ENCODE measurements around the gene RAD23A.

Gene RAD23A

DNA sequence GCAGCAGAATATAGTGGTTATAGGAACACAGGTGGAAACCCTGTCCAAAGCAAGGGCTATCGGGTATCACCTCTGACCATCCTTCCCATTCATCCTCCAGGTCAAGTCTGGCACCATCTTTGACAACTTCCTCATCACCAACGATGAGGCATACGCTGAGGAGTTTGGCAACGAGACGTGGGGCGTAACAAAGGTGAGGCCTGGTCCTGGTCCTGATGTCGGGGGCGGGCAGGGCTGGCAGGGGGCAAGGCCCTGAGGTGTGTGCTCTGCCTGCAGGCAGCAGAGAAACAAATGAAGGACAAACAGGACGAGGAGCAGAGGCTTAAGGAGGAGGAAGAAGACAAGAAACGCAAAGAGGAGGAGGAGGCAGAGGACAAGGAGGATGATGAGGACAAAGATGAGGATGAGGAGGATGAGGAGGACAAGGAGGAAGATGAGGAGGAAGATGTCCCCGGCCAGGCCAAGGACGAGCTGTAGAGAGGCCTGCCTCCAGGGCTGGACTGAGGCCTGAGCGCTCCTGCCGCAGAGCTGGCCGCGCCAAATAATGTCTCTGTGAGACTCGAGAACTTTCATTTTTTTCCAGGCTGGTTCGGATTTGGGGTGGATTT, 2.1 kb upstream of the RAD23A start:
- DNase-seq = peak in 1 of 3 donors; percentile 34
- H3K4me1 ChIP-seq (ENCODE audit: control extremely low read depth in 1 of 4, control insufficient read depth in 4 of 4, insufficient read depth in 4 of 4, low read length in 3 of 4) = peaks cover 15 to 65% (median 53%) of the 10 kb centered on the region in 4 experiments
- H3K27ac ChIP-seq (ENCODE audit: insufficient read depth in 1 of 2, low read depth in 1 of 2, low read length in 2 of 2, poor library complexity in 1 of 2, severe bottlenecking in 2 of 2) = no peak overlapping the region
- peaks cover 12 to 70% (median 54%) of the 10 kb centered on the region in 4 experiments for H3K36me3 ChIP-seq (ENCODE audit: control insufficient read depth in 4 of 4, insufficient read depth in 4 of 4, low read length in 3 of 4)
- no peaks in the 10 kb centered on the region for H3K27me3 ChIP-seq (replicated peaks in 2 of 5; ENCODE audit: control insufficient read depth in 4 of 5, insufficient read depth in 5 of 5, low read length in 4 of 5)
- ChIA-PET CTCF (interaction anchor here (2.4 kb wide), 1 partner anchor 58 kb away, joined by 7 read pairs; no protein-coding TSS in a partner anchor), POLR2A (interaction anchor here (0.6 to 3.7 kb wide), 2 partner anchors 11 to 14 kb away, joined by 3 to 11 read pairs; no protein-coding TSS in a partner anchor)
- H3K4me3 ChIP-seq (ENCODE audit: control insufficient read depth in 1 of 7, extremely low read depth in 1 of 7, insufficient read depth in 4 of 7, low read depth in 2 of 7, low read length in 6 of 7) = peak overlapping the region in 1 of 7 experiments; percentile 3
- 88% methylated on average over 8 of the region's 18 CpGs for WGBS (ENCODE audit: insufficient coverage)
- H3K9me3 ChIP-seq (ENCODE audit: control extremely low read depth in 1 of 5, control insufficient read depth in 4 of 5, insufficient read depth in 2 of 5, low read depth in 1 of 5, low read length in 4 of 5) = no peaks in the 10 kb centered on the region

DNA sequence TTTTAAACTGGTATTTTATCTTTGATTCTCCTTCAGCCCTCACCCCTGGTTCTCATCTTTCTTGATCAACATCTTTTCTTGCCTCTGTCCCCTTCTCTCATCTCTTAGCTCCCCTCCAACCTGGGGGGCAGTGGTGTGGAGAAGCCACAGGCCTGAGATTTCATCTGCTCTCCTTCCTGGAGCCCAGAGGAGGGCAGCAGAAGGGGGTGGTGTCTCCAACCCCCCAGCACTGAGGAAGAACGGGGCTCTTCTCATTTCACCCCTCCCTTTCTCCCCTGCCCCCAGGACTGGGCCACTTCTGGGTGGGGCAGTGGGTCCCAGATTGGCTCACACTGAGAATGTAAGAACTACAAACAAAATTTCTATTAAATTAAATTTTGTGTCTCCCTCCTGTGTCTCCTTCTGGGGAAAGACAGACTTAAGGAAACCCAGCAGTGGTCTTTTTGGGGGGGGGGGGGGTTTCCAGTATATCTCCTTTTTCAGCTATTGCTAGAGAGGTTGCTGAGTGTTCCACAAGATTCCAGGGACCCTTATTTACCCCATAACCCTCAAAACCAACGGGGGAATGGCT, 1.5 kb upstream of the RAD23A start:
- peak overlapping the region in 1 of 2 experiments; percentile 92 for H3K27ac ChIP-seq (ENCODE audit: insufficient read depth in 1 of 2, low read depth in 1 of 2, low read length in 2 of 2, poor library complexity in 1 of 2, severe bottlenecking in 2 of 2)
- no peaks in the 10 kb centered on the region for H3K9me3 ChIP-seq (ENCODE audit: control extremely low read depth in 1 of 5, control insufficient read depth in 4 of 5, insufficient read depth in 2 of 5, low read depth in 1 of 5, low read length in 4 of 5)
- peaks cover 11 to 63% (median 51%) of the 10 kb centered on the region in 4 experiments for H3K4me1 ChIP-seq (ENCODE audit: control extremely low read depth in 1 of 4, control insufficient read depth in 4 of 4, insufficient read depth in 4 of 4, low read length in 3 of 4)
- no CpG with 5 or more reads among the region's 2 CpGs for WGBS (ENCODE audit: insufficient coverage)
- H3K27me3 ChIP-seq (replicated peaks in 2 of 5; ENCODE audit: control insufficient read depth in 4 of 5, insufficient read depth in 5 of 5, low read length in 4 of 5) = no peaks in the 10 kb centered on the region
- POLR2A ChIA-PET = interaction anchor here (0.6 to 3.7 kb wide), 6 partner anchors 10 to 209 kb away, joined by 3 to 11 read pairs (median 4); no protein-coding TSS in a partner anchor
- H3K36me3 ChIP-seq (ENCODE audit: control insufficient read depth in 4 of 4, insufficient read depth in 4 of 4, low read length in 3 of 4) = peaks cover 13 to 72% (median 59%) of the 10 kb centered on the region in 4 experiments
- H3K4me3 ChIP-seq (ENCODE audit: control insufficient read depth in 1 of 7, extremely low read depth in 1 of 7, insufficient read depth in 4 of 7, low read depth in 2 of 7, low read length in 6 of 7) = peak overlapping the region in 1 of 7 experiments; percentile 43
- CTCF ChIA-PET = interaction anchor here (2.4 kb wide), 1 partner anchor 59 kb away, joined by 7 read pairs; no protein-coding TSS in a partner anchor
- peak in 1 of 3 donors; percentile 21 for DNase-seq

DNA sequence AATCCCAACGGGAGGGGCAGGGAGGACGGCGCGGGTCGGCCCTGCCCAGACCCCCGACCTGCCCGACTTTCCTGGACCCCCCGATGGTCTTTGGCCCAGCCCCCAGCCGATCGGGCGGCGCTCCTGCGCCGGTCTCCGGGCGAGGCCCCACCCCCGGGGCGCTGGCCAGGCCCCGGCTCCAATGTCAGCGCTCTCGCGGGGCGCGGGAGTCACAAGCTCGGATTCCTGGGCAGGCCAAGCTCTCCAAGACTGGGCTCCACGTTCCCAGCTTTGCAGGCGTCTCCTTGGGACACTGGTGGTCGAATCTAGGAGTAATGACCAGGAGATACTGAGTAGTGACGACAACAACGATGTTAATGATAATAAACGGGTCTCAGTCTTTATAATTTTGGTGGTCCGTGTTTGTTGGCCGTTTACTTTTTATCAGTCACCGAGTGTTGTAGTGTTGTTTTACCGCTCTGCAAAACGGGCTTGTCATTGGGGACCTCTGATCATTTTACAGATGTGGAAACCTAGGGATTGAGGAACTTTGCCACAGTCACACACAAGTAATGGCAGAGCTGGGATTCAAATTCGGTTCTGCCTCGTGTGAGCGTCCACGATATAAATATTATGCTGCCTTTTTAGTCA, 545 bp downstream of the RAD23A start:
- ChIA-PET POLR2A (interaction anchor here (1.3 to 1.9 kb wide), 3 partner anchors 8 to 19 kb away, joined by 7 to 8 read pairs (median 7); partner anchors contain the start of gene CALR), CTCF (no interaction called here)
- Histone ChIP-seq H3K27ac (ENCODE audit: insufficient read depth in 1 of 2, low read depth in 1 of 2, low read length in 2 of 2, poor library complexity in 1 of 2, severe bottlenecking in 2 of 2) (peak overlapping the region; percentile 86 to 92), H3K9me3 (ENCODE audit: control extremely low read depth in 1 of 5, control insufficient read depth in 4 of 5, insufficient read depth in 2 of 5, low read depth in 1 of 5, low read length in 4 of 5) (no peaks in the 10 kb centered on the region), H3K27me3 (replicated peaks in 2 of 5; ENCODE audit: control insufficient read depth in 4 of 5, insufficient read depth in 5 of 5, low read length in 4 of 5) (no peaks in the 10 kb centered on the region), H3K4me3 (ENCODE audit: control insufficient read depth in 1 of 7, extremely low read depth in 1 of 7, insufficient read depth in 4 of 7, low read depth in 2 of 7, low read length in 6 of 7) (peak overlapping the region; percentile 40 to 97 (median 87)), H3K36me3 (ENCODE audit: control insufficient read depth in 4 of 4, insufficient read depth in 4 of 4, low read length in 3 of 4) (peaks cover 14 to 72% (median 52%) of the 10 kb centered on the region in 4 experiments), H3K4me1 (ENCODE audit: control extremely low read depth in 1 of 4, control insufficient read depth in 4 of 4, insufficient read depth in 4 of 4, low read length in 3 of 4) (peaks cover 0 to 43% (median 32%) of the 10 kb centered on the region in 4 experiments)
- peak in 2 of 3 donors; percentile 75 to 77 for DNase-seq
- under 1% methylated on average over 20 of the region's 40 CpGs for WGBS (ENCODE audit: insufficient coverage)

DNA sequence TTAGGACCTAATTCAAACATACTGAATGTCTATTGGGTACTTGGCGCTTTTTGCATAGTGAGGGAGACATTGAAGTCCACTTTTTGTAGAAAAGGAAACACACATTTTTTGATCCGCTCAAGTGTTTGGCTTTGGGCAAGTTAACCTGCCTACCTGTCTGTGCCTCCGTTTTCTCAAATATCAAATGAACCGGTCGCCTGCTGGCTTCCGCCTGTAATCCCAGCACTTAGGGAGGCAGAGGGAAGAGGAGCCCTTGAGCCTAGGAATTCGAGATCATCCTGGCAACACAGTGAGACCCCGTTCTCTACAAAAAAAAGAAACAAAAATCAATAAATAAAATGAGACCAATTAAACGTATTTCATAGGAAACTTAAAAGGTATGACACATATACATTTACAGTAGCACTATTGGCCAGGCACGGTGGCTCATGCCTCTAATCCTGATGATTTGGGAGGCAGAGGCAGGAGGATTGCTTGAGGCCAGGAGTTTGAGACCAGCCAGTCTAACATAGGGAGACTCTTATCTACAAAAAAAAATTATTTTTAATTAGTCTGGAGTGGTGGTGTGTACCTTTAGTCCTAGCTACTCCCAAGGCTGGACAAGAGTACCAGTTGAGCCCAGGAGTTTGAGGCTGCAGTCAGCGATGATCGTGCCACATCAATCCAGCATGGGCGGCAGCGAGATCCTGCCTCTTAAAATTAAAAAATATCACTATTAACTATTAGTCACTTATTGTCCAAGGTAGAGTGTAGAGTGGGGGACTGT, 1.3 kb downstream of the RAD23A start:
- Histone ChIP-seq H3K4me3 (ENCODE audit: control insufficient read depth in 1 of 7, extremely low read depth in 1 of 7, insufficient read depth in 4 of 7, low read depth in 2 of 7, low read length in 6 of 7) (peak overlapping the region in 6 of 7 experiments; percentile 73 to 97 (median 89)), H3K27ac (ENCODE audit: insufficient read depth in 1 of 2, low read depth in 1 of 2, low read length in 2 of 2, poor library complexity in 1 of 2, severe bottlenecking in 2 of 2) (peak overlapping the region; percentile 86 to 92), H3K9me3 (ENCODE audit: control extremely low read depth in 1 of 5, control insufficient read depth in 4 of 5, insufficient read depth in 2 of 5, low read depth in 1 of 5, low read length in 4 of 5) (no peaks in the 10 kb centered on the region), H3K36me3 (ENCODE audit: control insufficient read depth in 4 of 4, insufficient read depth in 4 of 4, low read length in 3 of 4) (peaks cover 14 to 70% (median 51%) of the 10 kb centered on the region in 4 experiments), H3K4me1 (ENCODE audit: control extremely low read depth in 1 of 4, control insufficient read depth in 4 of 4, insufficient read depth in 4 of 4, low read length in 3 of 4) (peaks cover 0 to 38% (median 28%) of the 10 kb centered on the region in 4 experiments), H3K27me3 (replicated peaks in 2 of 5; ENCODE audit: control insufficient read depth in 4 of 5, insufficient read depth in 5 of 5, low read length in 4 of 5) (no peaks in the 10 kb centered on the region)
- POLR2A ChIA-PET = interaction anchor here (1.3 to 1.9 kb wide), 3 partner anchors 9 to 18 kb away, joined by 7 to 8 read pairs (median 7); partner anchors contain the start of gene CALR
- 100% methylated on average over 3 of the region's 14 CpGs for WGBS (ENCODE audit: insufficient coverage)
- CTCF ChIA-PET = no interaction called here
- no peak for DNase-seq

DNA sequence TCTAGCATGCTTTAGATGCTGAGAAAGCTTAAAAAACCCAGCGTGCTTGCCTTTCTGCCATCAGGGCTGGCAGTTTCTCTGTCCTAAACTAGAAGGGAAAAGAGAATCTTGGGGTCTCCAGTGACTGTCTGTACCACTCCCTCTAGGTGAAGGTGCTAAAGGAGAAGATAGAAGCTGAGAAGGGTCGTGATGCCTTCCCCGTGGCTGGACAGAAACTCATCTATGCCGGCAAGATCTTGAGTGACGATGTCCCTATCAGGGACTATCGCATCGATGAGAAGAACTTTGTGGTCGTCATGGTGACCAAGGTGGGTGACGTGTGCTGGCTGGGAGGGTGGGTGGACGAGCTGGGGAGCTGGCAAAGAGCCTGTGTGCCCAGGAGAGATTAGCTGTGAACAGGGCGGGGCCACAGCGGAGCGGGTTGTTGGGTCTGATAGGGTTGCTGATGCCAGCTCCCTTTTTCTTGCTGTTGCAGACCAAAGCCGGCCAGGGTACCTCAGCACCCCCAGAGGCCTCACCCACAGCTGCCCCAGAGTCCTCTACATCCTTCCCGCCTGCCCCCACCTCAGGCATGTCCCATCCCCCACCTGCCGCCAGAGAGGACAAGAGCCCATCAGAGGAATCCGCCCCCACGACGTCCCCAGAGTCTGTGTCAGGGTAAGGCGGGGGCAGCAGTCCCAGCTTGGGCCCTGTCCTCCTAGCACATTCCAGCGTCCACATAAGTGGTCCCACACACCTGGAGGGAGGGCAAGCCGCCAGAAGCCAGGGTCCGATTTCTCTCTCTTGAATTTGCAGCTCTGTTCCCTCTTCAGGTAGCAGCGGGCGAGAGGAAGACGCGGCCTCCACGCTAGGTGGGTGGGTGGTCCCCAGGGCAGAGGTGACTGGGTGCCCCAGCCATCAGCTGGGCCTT, 2.3 kb downstream of the RAD23A start:
- 95% methylated on average over 20 of the region's 28 CpGs for WGBS (ENCODE audit: insufficient coverage)
- DNase-seq = peak in 2 of 3 donors; percentile 64 to 71
- ChIA-PET CTCF (interaction anchor here (1.3 kb wide), 1 partner anchor 17 kb away, joined by 5 read pairs; no protein-coding TSS in a partner anchor), POLR2A (no interaction called here)
- no peak overlapping the region for H3K4me3 ChIP-seq (ENCODE audit: control insufficient read depth in 1 of 7, extremely low read depth in 1 of 7, insufficient read depth in 4 of 7, low read depth in 2 of 7, low read length in 6 of 7)
- peak overlapping the region in 1 of 2 experiments; percentile 92 for H3K27ac ChIP-seq (ENCODE audit: insufficient read depth in 1 of 2, low read depth in 1 of 2, low read length in 2 of 2, poor library complexity in 1 of 2, severe bottlenecking in 2 of 2)
- peaks cover 16 to 67% (median 52%) of the 10 kb centered on the region in 4 experiments for H3K36me3 ChIP-seq (ENCODE audit: control insufficient read depth in 4 of 4, insufficient read depth in 4 of 4, low read length in 3 of 4)
- H3K9me3 ChIP-seq (ENCODE audit: control extremely low read depth in 1 of 5, control insufficient read depth in 4 of 5, insufficient read depth in 2 of 5, low read depth in 1 of 5, low read length in 4 of 5) = no peaks in the 10 kb centered on the region
- no peaks in the 10 kb centered on the region for H3K27me3 ChIP-seq (replicated peaks in 2 of 5; ENCODE audit: control insufficient read depth in 4 of 5, insufficient read depth in 5 of 5, low read length in 4 of 5)
- peaks cover 0 to 44% (median 33%) of the 10 kb centered on the region in 4 experiments for H3K4me1 ChIP-seq (ENCODE audit: control extremely low read depth in 1 of 4, control insufficient read depth in 4 of 4, insufficient read depth in 4 of 4, low read length in 3 of 4)
